Breast epithelium (tissue), 4 donors: ENCODE data around the gene GAL3ST1. TPM values are rescaled to one million over a fixed set of nuclear protein-coding genes. Genes with fewer than 3 reads are reported as not detected.
"Not testable (repeated sequence)": the region's sequence is repeated elsewhere in the genome, so short reads cannot be mapped to it uniquely, and the experiment has no call there.

Experiments
- DNase-seq, 2 donors: peaks; one replicate each; pipeline ENCODE4 v3.0.0-alpha.2; 2019; ENCODE audit warnings: low spot score in 2 of 2
- H3K27ac ChIP-seq, 2 donors: fragments of 200-600 bp; sonication (generic) in 1 of 2; one replicate each; pipeline ENCODE4 v1.5.1; 2016 to 2019; ENCODE audit warnings: mild to moderate bottlenecking in 1 of 2
- H3K27me3 ChIP-seq, 2 donors: fragments of 200-600 bp; sonication (generic) in 1 of 2; one replicate each; pipeline versions ENCODE4 v1.5.1 to v1.6.0; 2017 to 2019; ENCODE audit warnings: control low read depth in 1 of 2, mild to moderate bottlenecking in 1 of 2
- H3K36me3 ChIP-seq: fragments of 200-600 bp; one replicate; pipeline ENCODE4 v1.5.1; 2019
- H3K4me1 ChIP-seq, 2 donors: fragments of 200-600 bp; sonication (generic); one replicate each; pipeline ENCODE4 v1.5.1; 2016 to 2019; ENCODE audit warnings: control low read depth in 1 of 2
- H3K4me3 ChIP-seq, 3 donors: fragments of 200-600 bp; sonication (generic); 1 replicate in 2 of 3; 2 replicates in 1 of 3; pipeline ENCODE4 v1.5.1; 2016 to 2019; ENCODE audit warnings: mild to moderate bottlenecking in 3 of 3, moderate library complexity in 2 of 3
- H3K9me3 ChIP-seq, 2 donors: fragments of 200-600 bp; sonication (generic) in 1 of 2; one replicate each; pipeline ENCODE4 v1.5.1; 2016 to 2019; ENCODE audit warnings: control low read depth in 1 of 2
- CTCF ChIP-seq, 3 donors: fragments of 450-650 bp; IDR thresholded peaks; one replicate each; pipeline ENCODE4 v1.5.1; 2016 to 2017; ENCODE audit warnings: antibody characterized with exemption in 3 of 3, mild to moderate bottlenecking in 3 of 3, moderate library complexity in 3 of 3
- POLR2A ChIP-seq: fragments of 450-650 bp; IDR thresholded peaks from one replicate; pipeline ENCODE4 v1.6.1; 2016; ENCODE audit warnings: antibody characterized with exemption, mild to moderate bottlenecking, moderate library complexity
- POLR2AphosphoS5 ChIP-seq, 3 donors: sonication (generic); formaldehyde crosslinking; IDR thresholded peaks; one replicate each; pipeline ENCODE4 v1.6.1; 2017; ENCODE audit warnings: antibody characterized with exemption in 3 of 3
- intact Hi-C: fragments of 100-400 bp; cut with DNase I; formaldehyde crosslinking; loops from one replicate; pipeline ENCODE4 v1.15.1; 2023; ENCODE audit warnings: low total_unique reads
- total RNA-seq, 3 donors: library from RNA; depleted of rRNA; stranded (reverse); fragments of >200 nt; gene quantifications; one replicate each; pipeline ENCODE4 v1.1.0, GENCODE V29; 2016

GAL3ST1 gene
- total RNA-seq, result 1 to 10 TPM; 1.3 to 2.6 (median 1.3) TPM

GRCh38 chr22:30574095-30574981 is at the start of gene GAL3ST1:
Gene GAL3ST1, minus strand, starts transcription at chr22:30574665. Its CDS starts 17,273 bp downstream, at chr22:30557392.
- H3K27ac ChIP-seq, result peak within 1 kb of the TSS; percentile 30 to 69
- no peaks in the 10 kb centered on the region for H3K4me1 ChIP-seq
- DNase-seq, result no peak
- TF ChIP-seq POLR2A (no peak), CTCF (IDR thresholded peaks at IDR 0.05) (no peak), POLR2AphosphoS5 (IDR thresholded peaks at IDR 0.05) (no peak)
- peak within 1 kb of the TSS in 2 of 3 donors; percentile 28 to 46 for H3K4me3 ChIP-seq
- H3K9me3 ChIP-seq, result no peaks in the 10 kb centered on the region
- intact Hi-C loops, result no loop called here
- no peaks in the 10 kb centered on the region for H3K27me3 ChIP-seq
- H3K36me3 ChIP-seq, result peaks cover 16% of the 10 kb centered on the region

- H3K27me3 ChIP-seq, H3K4me3 ChIP-seq, H3K9me3 ChIP-seq, DNase-seq, H3K27ac ChIP-seq, H3K4me1 ChIP-seq, H3K36me3 ChIP-seq: not testable (repeated sequence)
- intact Hi-C loops, result loop anchor here (10.0 kb wide), 1 partner anchor 305 kb away; no protein-coding TSS in a partner anchor
Measured at GRCh38 chr22:30619909-30620308, 45.4 kb upstream of the GAL3ST1 start.

DNA sequence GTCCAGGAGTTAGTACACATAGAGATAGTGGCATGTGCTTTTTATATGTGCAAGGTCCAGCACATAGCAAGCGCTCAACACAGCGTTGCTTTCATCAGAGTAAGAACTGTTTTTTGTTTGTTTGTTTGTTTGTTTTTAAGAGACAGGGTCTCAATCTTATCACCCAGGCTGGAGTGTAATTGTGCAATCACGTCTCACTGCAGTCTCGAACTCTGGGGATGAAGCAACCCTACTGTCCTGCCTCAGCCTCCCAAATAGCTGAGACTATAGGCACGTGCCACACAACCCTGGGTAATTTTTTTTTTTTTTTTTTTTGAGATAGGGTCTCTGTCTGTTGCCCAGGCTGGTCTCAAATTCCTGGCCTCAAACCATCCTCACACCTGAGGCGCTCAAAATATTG is 43.4 kb upstream of the GAL3ST1 start:
- no peak overlapping the region for H3K4me3 ChIP-seq
- TF ChIP-seq POLR2AphosphoS5 (IDR thresholded peaks at IDR 0.05), result no peak
- no peak for TF ChIP-seq POLR2A
- TF ChIP-seq CTCF (IDR thresholded peaks at IDR 0.05), result no peak
- no peak for DNase-seq
- no peaks in the 10 kb centered on the region for H3K4me1 ChIP-seq
- H3K27ac ChIP-seq, result no peak overlapping the region
- no peaks in the 10 kb centered on the region for H3K36me3 ChIP-seq
- no peaks in the 10 kb centered on the region for H3K27me3 ChIP-seq
- intact Hi-C loops, result loop anchor here (10.0 kb wide), 1 partner anchor 307 kb away; no protein-coding TSS in a partner anchor
- H3K9me3 ChIP-seq, result no peaks in the 10 kb centered on the region

DNA sequence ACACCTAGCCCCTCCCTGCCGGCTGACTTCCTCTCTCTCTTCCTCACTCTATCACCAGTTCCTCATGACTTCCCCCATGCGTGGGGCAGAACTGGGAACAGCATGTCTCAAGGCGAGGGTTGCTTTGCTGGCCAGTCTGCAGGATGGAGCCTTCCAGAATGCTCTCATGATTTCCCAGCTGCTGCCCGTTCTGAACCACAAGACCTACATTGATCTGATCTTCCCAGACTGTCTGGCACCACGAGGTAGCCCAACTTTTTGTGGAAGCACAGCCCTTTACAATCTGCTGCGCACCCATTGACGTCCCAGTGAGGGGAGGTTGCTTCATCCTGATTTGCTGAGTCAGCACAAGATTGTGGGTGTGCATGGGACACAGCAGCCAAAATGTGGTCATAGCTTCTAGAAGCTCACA is 41.1 kb upstream of the GAL3ST1 start:
- no peak for DNase-seq

GRCh38 chr22:30614879-30615278 is 40.4 kb upstream of the GAL3ST1 start:
- no peak for DNase-seq
- Histone ChIP-seq H3K4me3 (no peak overlapping the region), H3K27me3 (no peaks in the 10 kb centered on the region), H3K27ac (no peak overlapping the region), H3K4me1 (no peaks in the 10 kb centered on the region), H3K36me3 (no peaks in the 10 kb centered on the region), H3K9me3 (no peaks in the 10 kb centered on the region)
- TF ChIP-seq POLR2AphosphoS5 (IDR thresholded peaks at IDR 0.05), result no peak
- TF ChIP-seq POLR2A, result no peak
- intact Hi-C loops, result loop anchor here (10.0 kb wide), 1 partner anchor 310 kb away; no protein-coding TSS in a partner anchor

More for the DNA sequence above, 41.1 kb upstream of the GAL3ST1 start:
- Histone ChIP-seq H3K4me1 (no peaks in the 10 kb centered on the region), H3K27me3 (no peaks in the 10 kb centered on the region), H3K4me3 (no peak overlapping the region), H3K36me3 (no peaks in the 10 kb centered on the region), H3K9me3 (no peaks in the 10 kb centered on the region), H3K27ac (no peak overlapping the region)
- no peak for TF ChIP-seq CTCF (IDR thresholded peaks at IDR 0.05)
- TF ChIP-seq POLR2A, result no peak
- TF ChIP-seq POLR2AphosphoS5 (IDR thresholded peaks at IDR 0.05), result no peak
- intact Hi-C loops, result loop anchor here (10.0 kb wide), 1 partner anchor 309 kb away; no protein-coding TSS in a partner anchor

- intact Hi-C loops, result loop anchor here (10.0 kb wide), 1 partner anchor 311 kb away; no protein-coding TSS in a partner anchor
- Histone ChIP-seq H3K4me3 (no peak overlapping the region), H3K27ac (no peak overlapping the region), H3K9me3 (no peaks in the 10 kb centered on the region), H3K4me1 (no peaks in the 10 kb centered on the region), H3K27me3 (no peaks in the 10 kb centered on the region), H3K36me3 (no peaks in the 10 kb centered on the region)
- TF ChIP-seq CTCF (IDR thresholded peaks at IDR 0.05) (no peak), POLR2AphosphoS5 (IDR thresholded peaks at IDR 0.05) (no peak), POLR2A (no peak)
- no peak for DNase-seq
Measured at GRCh38 chr22:30614268-30614667, 39.8 kb upstream of the GAL3ST1 start.
